SW480 (cell line): ENCODE measurements around the gene CRKL.
A peak's percentile ranks its signal among the peaks of the same experiment; 100 is the strongest.

Experiments used
- DNase-seq: peaks from one replicate; pipeline ENCODE4 v3.0.0-alpha.2; 2016; ENCODE audit warnings: low spot score

The CRKL gene

GRCh38 chr22:20996598-20997535, 79.7 kb downstream of the CRKL start:
- no peak for DNase-seq

- DNase-seq, result no peak
Observed at GRCh38 chr22:20997536-20998257, 80.5 kb downstream of the CRKL start.

GRCh38 chr22:20998411-20999336, 81.5 kb downstream of the CRKL start:
- DNase-seq, result no peak

GRCh38 chr22:20999350-21000206, 82.4 kb downstream of the CRKL start:
- DNase-seq, result no peak

GRCh38 chr22:21000207-21000986, 83.2 kb downstream of the CRKL start:
- no peak for DNase-seq

GRCh38 chr22:21000987-21001600, 83.9 kb downstream of the CRKL start:
- no peak for DNase-seq

GRCh38 chr22:21001601-21002325, 84.6 kb downstream of the CRKL start, which contains the start of gene THAP7:
TSS of gene THAP7 (minus strand) at chr22:21002118. CDS start at chr22:21001911, 207 bp downstream.
- peak; percentile 93 for DNase-seq
